Parathyroid adenoma (tissue), 2 donors: Measurements from ENCODE around the gene RAP1GAP2.
"Not testable (repeated sequence)": the region's sequence is repeated elsewhere in the genome, so short reads cannot be mapped to it uniquely, and the experiment has no call there.

Experiments
- H2AFZ ChIP-seq: fragments of 300-600 bp; sonication (generic); one replicate; pipeline ENCODE4 v1.7.0; 2017; ENCODE audit warnings: antibody characterized with exemption, mild to moderate bottlenecking
- H3K27ac ChIP-seq: fragments of 300-600 bp; sonication (generic); one replicate; pipeline ENCODE4 v1.7.0; 2017
- H3K27me3 ChIP-seq: fragments of 300-600 bp; sonication (generic); one replicate; pipeline ENCODE4 v1.7.0; 2017; ENCODE audit warnings: low read length; ENCODE audit not compliant: control insufficient read depth, insufficient read depth
- H3K36me3 ChIP-seq: fragments of 300-600 bp; sonication (generic); one replicate; pipeline ENCODE4 v1.7.0; 2017; ENCODE audit warnings: low read length; ENCODE audit not compliant: control insufficient read depth, insufficient read depth
- H3K4me1 ChIP-seq: fragments of 300-600 bp; sonication (generic); one replicate; pipeline ENCODE4 v1.7.0; 2017; ENCODE audit warnings: control low read depth
- H3K4me2 ChIP-seq: fragments of 300-600 bp; sonication (generic); one replicate; pipeline ENCODE4 v1.7.0; 2017; ENCODE audit warnings: low read length
- H3K4me3 ChIP-seq: fragments of 300-600 bp; sonication (generic); one replicate; pipeline ENCODE4 v1.7.0; 2017; ENCODE audit warnings: low read depth, low read length
- H3K79me2 ChIP-seq: fragments of 300-600 bp; sonication (generic); one replicate; pipeline ENCODE4 v1.7.0; 2017; ENCODE audit warnings: control low read depth
- H3K9ac ChIP-seq: fragments of 300-600 bp; sonication (generic); one replicate; pipeline ENCODE4 v1.7.0; 2017; ENCODE audit warnings: mild to moderate bottlenecking
- H3K9me3 ChIP-seq: fragments of 300-600 bp; sonication (generic); one replicate; pipeline ENCODE4 v1.7.0; 2017; ENCODE audit warnings: low read length; ENCODE audit not compliant: control insufficient read depth
- CTCF ChIP-seq: fragments of 300-600 bp; sonication (generic); IDR thresholded peaks from one replicate; pipeline ENCODE4 v1.7.0; 2017; ENCODE audit warnings: antibody characterized with exemption, mild to moderate bottlenecking
- donor health status: primary hyperparathyroidism.

The RAP1GAP2 gene

GRCh38 chr17:2994441-2994840 is 198.2 kb downstream of the RAP1GAP2 start:
- Histone ChIP-seq H3K79me2 (no peaks in the 10 kb centered on the region), H3K4me1 (peaks cover 3% of the 10 kb centered on the region), H3K27ac (no peak overlapping the region), H3K36me3 (no peaks in the 10 kb centered on the region), H3K9ac (no peak overlapping the region), H2AFZ (no peak overlapping the region), H3K27me3 (no peaks in the 10 kb centered on the region), H3K9me3 (no peaks in the 10 kb centered on the region), H3K4me3 (no peak overlapping the region), H3K4me2 (no peak overlapping the region)
- no peak for TF ChIP-seq CTCF

GRCh38 chr17:2995377-2995776 is 199.1 kb downstream of the RAP1GAP2 start:
- Histone ChIP-seq H3K9me3 (no peaks in the 10 kb centered on the region), H3K27ac (peak overlapping the region; percentile 55), H3K4me1 (peaks cover 3% of the 10 kb centered on the region), H3K4me2 (peak overlapping the region; percentile 40), H3K27me3 (no peaks in the 10 kb centered on the region), H3K79me2 (no peaks in the 10 kb centered on the region), H3K9ac (no peak overlapping the region), H3K36me3 (no peaks in the 10 kb centered on the region), H3K4me3 (no peak overlapping the region), H2AFZ (peak overlapping the region; percentile 58)
- no peak for TF ChIP-seq CTCF

GRCh38 chr17:2995886-2996809 is 199.9 kb downstream of the RAP1GAP2 start:
- no peak overlapping the region for H3K4me3 ChIP-seq
- peaks cover 3% of the 10 kb centered on the region for H3K4me1 ChIP-seq
- H3K27me3 ChIP-seq: no peaks in the 10 kb centered on the region
- H3K4me2 ChIP-seq: no peak overlapping the region
- peak overlapping the region; percentile 58 for H2AFZ ChIP-seq
- no peaks in the 10 kb centered on the region for H3K36me3 ChIP-seq
- H3K79me2 ChIP-seq: no peaks in the 10 kb centered on the region
- no peak for TF ChIP-seq CTCF
- H3K27ac ChIP-seq: peak overlapping the region; percentile 55
- H3K9me3 ChIP-seq: no peaks in the 10 kb centered on the region
- no peak overlapping the region for H3K9ac ChIP-seq

- Histone ChIP-seq H3K4me3 (no peak overlapping the region), H3K27me3 (no peaks in the 10 kb centered on the region), H3K27ac (no peak overlapping the region), H3K9me3 (no peaks in the 10 kb centered on the region), H3K4me2 (no peak overlapping the region), H3K79me2 (no peaks in the 10 kb centered on the region), H3K4me1 (peaks cover 3% of the 10 kb centered on the region), H3K36me3 (no peaks in the 10 kb centered on the region), H2AFZ (no peak overlapping the region), H3K9ac (no peak overlapping the region)
- no peak for TF ChIP-seq CTCF
Observed at GRCh38 chr17:2996810-2997670, 200.8 kb downstream of the RAP1GAP2 start.

- not testable (repeated sequence) for H3K79me2 ChIP-seq, H3K36me3 ChIP-seq, H3K27me3 ChIP-seq, H3K4me3 ChIP-seq, H3K27ac ChIP-seq, H3K9ac ChIP-seq, H3K4me1 ChIP-seq, H3K9me3 ChIP-seq, H2AFZ ChIP-seq, H3K4me2 ChIP-seq
Observed at GRCh38 chr17:2998469-2998901, 202.2 kb downstream of the RAP1GAP2 start.
